GM21515 (cell line): ENCODE measurements around the gene CLEC3A.
"Not testable (repeated sequence)": the region's sequence is repeated elsewhere in the genome, so short reads cannot be mapped to it uniquely, and the experiment has no call there.

ENCODE experiments used
- ATAC-seq: cut with Tn5 transposase; IDR thresholded peaks from one replicate; pipeline ENCODE4 v1.9.1; 2021; ENCODE audit not compliant: unreplicated experiment

CLEC3A gene

GRCh38 chr16:78028018-78028417 lies 5.7 kb downstream of the CLEC3A start:
- no peak for ATAC-seq

- no peak for ATAC-seq
Measured at GRCh38 chr16:78034530-78034929, 12.2 kb downstream of the CLEC3A start.

GRCh38 chr16:78035012-78035411 lies 12.7 kb downstream of the CLEC3A start:
- ATAC-seq = no peak

GRCh38 chr16:78040396-78040795 lies 18.0 kb downstream of the CLEC3A start:
- no peak for ATAC-seq

GRCh38 chr16:78045865-78046581 lies 23.7 kb downstream of the CLEC3A start:
- ATAC-seq = no peak

- no peak for ATAC-seq
Measured at GRCh38 chr16:78048319-78048718, 26.0 kb downstream of the CLEC3A start.

- ATAC-seq = no peak
Measured at GRCh38 chr16:78050734-78051400, 28.5 kb downstream of the CLEC3A start.

GRCh38 chr16:78057803-78058564 lies 35.6 kb downstream of the CLEC3A start:
- no peak for ATAC-seq

GRCh38 chr16:78059806-78060205 lies 37.5 kb downstream of the CLEC3A start:
- ATAC-seq = not testable (repeated sequence)

GRCh38 chr16:78060295-78060694 lies 37.9 kb downstream of the CLEC3A start:
- ATAC-seq = no peak

- ATAC-seq = no peak
Measured at GRCh38 chr16:78060809-78061208, 38.5 kb downstream of the CLEC3A start.

- ATAC-seq = no peak
Measured at GRCh38 chr16:78065319-78065718, 43.0 kb downstream of the CLEC3A start.

GRCh38 chr16:78069913-78070312 lies 47.6 kb downstream of the CLEC3A start:
- no peak for ATAC-seq

GRCh38 chr16:78072275-78072674 lies 49.9 kb downstream of the CLEC3A start:
- no peak for ATAC-seq

- no peak for ATAC-seq
Measured at GRCh38 chr16:78075800-78076199, 53.5 kb downstream of the CLEC3A start.

- no peak for ATAC-seq
Measured at GRCh38 chr16:78081341-78081740, 59.0 kb downstream of the CLEC3A start.
